Measurements from ENCODE around the gene C1orf21. TPM values are rescaled to one million over a fixed set of nuclear protein-coding genes. Genes with fewer than 3 reads are reported as not detected.
A peak's percentile ranks its signal among the peaks of the same experiment; 100 is the strongest.

The C1orf21 gene
- polyA plus RNA-seq, 1 donor from 2014 or later: 1.7 TPM

DNA sequence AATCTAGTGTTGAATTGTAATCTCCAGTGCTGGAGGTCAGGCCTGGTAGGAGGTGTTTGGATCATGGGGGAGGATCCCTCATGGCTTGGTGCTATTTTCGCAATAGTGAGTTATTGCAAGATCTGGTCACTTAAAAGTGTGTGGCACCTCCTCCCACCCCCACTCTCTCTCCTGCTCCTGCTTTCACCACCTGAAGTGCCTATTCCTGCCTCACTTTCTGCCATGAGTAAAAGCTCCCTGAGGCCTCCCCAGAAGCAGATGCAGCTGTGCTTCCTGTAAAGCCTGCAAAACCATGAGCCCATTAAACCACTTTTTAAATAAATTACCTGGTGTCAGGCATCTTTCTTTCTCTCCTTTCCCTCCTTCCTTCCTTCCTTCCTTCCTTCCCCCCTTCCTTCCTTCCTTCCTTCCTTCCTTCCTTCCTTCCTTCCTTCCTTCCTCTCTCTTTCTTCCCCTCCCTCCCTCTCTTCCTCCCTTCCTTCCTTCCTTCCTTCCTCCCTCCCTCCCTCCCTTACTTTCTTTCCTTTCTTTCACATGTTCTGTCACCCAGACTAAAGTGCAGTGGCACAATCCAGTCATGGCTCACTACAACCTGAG, 172.4 kb downstream of the C1orf21 start:
- Mint-ChIP-seq H3K27ac (no peak overlapping the region), H3K36me3 (no peaks in the 10 kb centered on the region), H3K9me3 (peaks cover 0 to 4% (median 0%) of the 10 kb centered on the region in 3 donors), H3K27me3 (peaks cover 7% of the 10 kb centered on the region), H3K4me3 (no peak overlapping the region), H3K4me1 (no peaks in the 10 kb centered on the region)

DNA sequence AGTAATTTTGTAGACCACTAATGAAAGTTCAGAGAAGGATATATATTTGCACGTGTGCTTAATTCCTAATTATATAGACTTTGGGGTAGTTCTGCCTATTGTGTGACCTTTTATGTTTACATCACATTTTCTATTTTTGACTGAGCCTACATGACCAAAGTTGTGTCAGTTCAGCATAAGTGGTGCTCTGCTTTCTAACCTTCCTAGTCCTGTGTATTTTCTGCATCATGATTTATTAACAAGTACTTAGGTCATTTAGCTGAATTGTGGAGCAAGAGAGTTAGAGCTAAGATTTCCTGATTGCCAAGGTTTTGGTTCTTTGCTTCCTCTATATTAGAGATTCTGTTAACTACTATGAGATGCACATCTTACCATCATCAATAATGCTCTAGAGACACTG, 176.0 kb downstream of the C1orf21 start:
- H3K27ac Mint-ChIP-seq: no peak overlapping the region
- H3K4me1 Mint-ChIP-seq: no peaks in the 10 kb centered on the region
- H3K4me3 Mint-ChIP-seq: no peak overlapping the region
- no peaks in the 10 kb centered on the region for H3K9me3 Mint-ChIP-seq
- no peaks in the 10 kb centered on the region for H3K36me3 Mint-ChIP-seq
- H3K27me3 Mint-ChIP-seq: peaks cover 3% of the 10 kb centered on the region

DNA sequence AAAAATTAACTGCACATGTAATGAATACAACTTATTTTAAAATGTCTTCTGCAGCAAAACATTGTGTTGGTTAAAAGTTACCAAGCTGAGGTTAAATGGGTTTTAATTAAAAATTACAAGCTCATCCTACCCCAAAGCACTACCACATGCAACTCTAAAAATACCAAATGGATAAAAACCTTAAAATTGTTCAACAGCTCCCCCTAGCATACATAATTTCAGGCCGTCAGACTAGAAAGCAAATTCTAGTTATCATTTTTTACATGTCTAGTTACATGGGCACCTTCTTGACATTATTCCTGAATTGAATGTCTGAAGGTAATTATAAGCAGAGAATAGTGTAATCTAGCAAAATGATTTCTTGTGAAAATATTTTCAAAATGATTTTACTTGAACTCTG, 176.5 kb downstream of the C1orf21 start:
- H3K36me3 Mint-ChIP-seq: no peaks in the 10 kb centered on the region
- no peak overlapping the region for H3K27ac Mint-ChIP-seq
- H3K27me3 Mint-ChIP-seq: peaks cover 3% of the 10 kb centered on the region
- no peaks in the 10 kb centered on the region for H3K9me3 Mint-ChIP-seq
- no peaks in the 10 kb centered on the region for H3K4me1 Mint-ChIP-seq
- no peak overlapping the region for H3K4me3 Mint-ChIP-seq

DNA sequence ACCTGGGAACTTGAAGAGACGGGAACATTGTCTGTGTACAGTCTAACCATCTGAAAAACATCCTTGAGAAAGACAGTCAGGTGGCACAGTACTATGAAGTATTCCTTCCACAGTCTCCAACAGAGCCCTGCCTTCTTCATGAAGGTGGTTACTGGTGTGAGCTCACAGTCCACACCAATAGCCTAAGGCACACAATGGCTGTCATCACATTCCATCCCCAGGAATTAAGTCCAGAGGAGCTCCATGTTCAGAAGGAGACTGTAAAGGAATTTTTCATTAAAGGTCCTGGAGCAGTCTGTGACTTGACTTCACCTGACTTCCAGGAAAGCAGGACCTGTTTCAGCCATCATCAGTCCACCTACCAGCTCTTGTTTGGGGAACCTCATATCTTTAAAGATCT, 180.2 kb downstream of the C1orf21 start:
- H3K36me3 Mint-ChIP-seq: no peaks in the 10 kb centered on the region
- no peaks in the 10 kb centered on the region for H3K4me1 Mint-ChIP-seq
- H3K27me3 Mint-ChIP-seq: peaks cover 6% of the 10 kb centered on the region

DNA sequence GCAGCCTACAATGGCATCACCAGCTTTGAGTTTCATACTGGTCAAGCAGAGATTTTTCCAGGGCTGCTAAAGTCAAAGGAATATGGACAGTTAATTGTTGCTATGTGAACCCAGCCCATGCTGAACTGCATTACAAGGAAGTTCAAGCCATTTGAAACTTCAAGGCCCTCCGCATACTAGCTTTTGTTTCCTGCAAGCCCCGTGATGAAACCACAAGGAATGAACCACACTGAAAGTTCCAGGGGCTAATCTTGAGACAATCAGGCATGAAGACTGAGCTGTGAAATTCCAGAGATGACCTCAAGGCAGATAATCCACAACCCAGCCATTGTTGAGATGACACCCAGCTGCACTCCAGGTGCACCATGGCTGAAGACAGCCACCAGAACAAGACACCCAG, 180.8 kb downstream of the C1orf21 start:
- Mint-ChIP-seq H3K9me3 (peaks cover 0 to 1% (median 0%) of the 10 kb centered on the region in 3 donors), H3K27me3 (peaks cover 6% of the 10 kb centered on the region), H3K27ac (no peak overlapping the region), H3K4me1 (no peaks in the 10 kb centered on the region), H3K4me3 (no peak overlapping the region), H3K36me3 (no peaks in the 10 kb centered on the region)

More for the DNA sequence above, 180.2 kb downstream of the C1orf21 start:
- Mint-ChIP-seq H3K27ac (no peak overlapping the region), H3K9me3 (peaks cover 0 to 1% (median 0%) of the 10 kb centered on the region in 3 donors), H3K4me3 (no peak overlapping the region)

DNA sequence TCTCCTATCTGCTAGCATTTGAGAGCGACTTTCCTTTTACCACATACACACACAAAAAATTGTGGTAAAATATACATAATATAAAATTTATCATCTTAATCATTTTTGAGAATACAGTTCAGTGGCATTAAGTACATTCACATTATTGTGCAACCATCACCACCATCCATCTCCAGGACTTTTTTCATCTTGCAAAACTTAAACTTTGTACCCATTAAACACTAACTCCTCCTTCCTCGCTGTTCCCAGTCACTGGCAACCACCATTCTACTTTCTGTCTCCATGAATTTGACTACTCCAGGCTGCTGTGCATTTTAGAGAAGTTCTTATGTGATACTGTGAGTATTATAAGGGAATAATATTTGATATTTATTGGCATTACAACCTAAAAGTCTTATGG, 181.3 kb downstream of the C1orf21 start:
- Mint-ChIP-seq H3K9me3 (peaks cover 0 to 1% (median 0%) of the 10 kb centered on the region in 3 donors), H3K4me1 (no peaks in the 10 kb centered on the region), H3K36me3 (no peaks in the 10 kb centered on the region), H3K27me3 (peaks cover 6% of the 10 kb centered on the region), H3K4me3 (no peak overlapping the region), H3K27ac (no peak overlapping the region)

- Mint-ChIP-seq H3K27ac (no peak overlapping the region), H3K36me3 (no peaks in the 10 kb centered on the region), H3K4me1 (no peaks in the 10 kb centered on the region), H3K9me3 (peaks cover 0 to 1% (median 0%) of the 10 kb centered on the region in 3 donors), H3K27me3 (peaks cover 6% of the 10 kb centered on the region), H3K4me3 (no peak overlapping the region)
These were observed 182.3 kb downstream of the C1orf21 start for GRCh38 chr1:184569106-184569505.

DNA sequence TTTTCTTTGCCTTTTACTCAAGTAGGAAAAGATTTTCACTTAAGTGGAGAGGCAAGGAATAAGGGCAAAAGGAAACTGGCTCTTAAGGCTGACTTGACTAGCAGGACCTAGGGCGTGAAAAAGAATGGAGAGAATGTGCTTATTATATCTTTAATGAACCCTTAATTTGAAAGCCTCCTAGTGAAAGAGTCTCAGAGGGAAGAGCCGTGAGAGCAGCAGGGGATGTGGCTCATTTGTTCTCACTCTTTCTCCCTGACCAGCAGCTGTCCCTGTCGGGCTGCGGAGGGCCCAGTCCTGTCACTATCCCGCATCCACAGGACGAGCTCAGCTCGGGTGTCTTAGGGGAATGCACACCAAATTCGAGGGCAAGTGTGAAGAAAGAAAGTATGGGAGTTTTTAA, 187.8 kb downstream of the C1orf21 start:
- no peaks in the 10 kb centered on the region for H3K36me3 Mint-ChIP-seq
- H3K9me3 Mint-ChIP-seq: peaks cover 0 to under 1% (median 0%) of the 10 kb centered on the region in 3 donors
- no peak overlapping the region for H3K4me3 Mint-ChIP-seq
- no peak overlapping the region for H3K27ac Mint-ChIP-seq
- no peaks in the 10 kb centered on the region for H3K4me1 Mint-ChIP-seq
- H3K27me3 Mint-ChIP-seq: no peaks in the 10 kb centered on the region

DNA sequence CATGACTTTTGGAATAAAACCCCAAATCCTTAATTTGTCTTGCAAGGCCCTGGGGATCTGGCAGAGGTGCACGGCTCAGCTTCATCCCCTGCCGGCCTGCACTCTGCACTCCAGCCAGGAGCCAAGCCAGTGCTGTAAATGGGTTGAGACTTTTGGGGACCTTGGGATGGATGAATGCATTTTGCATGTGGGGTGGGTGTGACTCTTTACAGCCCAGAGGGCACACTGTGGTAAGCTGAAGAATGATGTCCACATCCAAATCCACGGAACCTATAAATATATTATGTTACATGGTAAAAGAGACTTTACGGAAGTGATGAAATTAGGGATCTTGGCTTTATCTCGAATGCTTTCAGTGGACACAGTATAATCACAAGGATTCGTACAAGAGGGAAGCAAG, 190.0 kb downstream of the C1orf21 start:
- H3K36me3 Mint-ChIP-seq: no peaks in the 10 kb centered on the region
- H3K27me3 Mint-ChIP-seq: no peaks in the 10 kb centered on the region
- H3K4me1 Mint-ChIP-seq: no peaks in the 10 kb centered on the region
- peaks cover 0 to 7% (median 0%) of the 10 kb centered on the region in 3 donors for H3K9me3 Mint-ChIP-seq
- no peak overlapping the region for H3K4me3 Mint-ChIP-seq
- no peak overlapping the region for H3K27ac Mint-ChIP-seq

GRCh38 chr1:184577319-184577718, 190.5 kb downstream of the C1orf21 start:
- Mint-ChIP-seq H3K9me3 (peaks cover 0 to 7% (median 0%) of the 10 kb centered on the region in 3 donors), H3K4me3 (no peak overlapping the region), H3K4me1 (no peaks in the 10 kb centered on the region), H3K36me3 (no peaks in the 10 kb centered on the region), H3K27me3 (no peaks in the 10 kb centered on the region), H3K27ac (no peak overlapping the region)

- peaks cover 0 to 11% (median 5%) of the 10 kb centered on the region in 3 donors for H3K9me3 Mint-ChIP-seq
- H3K4me3 Mint-ChIP-seq: no peak overlapping the region
- H3K27ac Mint-ChIP-seq: no peak overlapping the region
- no peaks in the 10 kb centered on the region for H3K4me1 Mint-ChIP-seq
- no peaks in the 10 kb centered on the region for H3K27me3 Mint-ChIP-seq
- H3K36me3 Mint-ChIP-seq: no peaks in the 10 kb centered on the region
These were observed 195.6 kb downstream of the C1orf21 start for GRCh38 chr1:184582411-184582810.

DNA sequence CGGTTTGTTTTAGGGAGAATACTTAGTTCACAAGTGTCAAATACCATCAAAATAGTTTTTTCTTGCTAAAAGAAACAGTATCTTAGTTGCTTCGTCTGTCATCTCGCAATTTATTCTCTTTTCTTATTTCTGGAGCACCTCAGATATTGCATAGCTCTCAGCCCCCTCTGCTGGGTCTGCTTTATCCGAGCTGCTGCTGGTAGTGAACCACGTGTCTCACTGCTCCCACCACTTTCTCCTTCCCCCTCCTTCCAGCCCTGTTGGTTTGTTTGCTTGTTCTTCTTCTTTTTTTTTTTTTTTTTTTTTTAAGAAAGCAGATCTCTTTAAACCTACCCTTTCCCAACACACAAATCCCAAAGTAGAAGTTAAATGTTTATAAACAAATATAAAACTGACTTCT, 197.0 kb downstream of the C1orf21 start:
- Mint-ChIP-seq H3K4me1 (no peaks in the 10 kb centered on the region), H3K36me3 (no peaks in the 10 kb centered on the region)

DNA sequence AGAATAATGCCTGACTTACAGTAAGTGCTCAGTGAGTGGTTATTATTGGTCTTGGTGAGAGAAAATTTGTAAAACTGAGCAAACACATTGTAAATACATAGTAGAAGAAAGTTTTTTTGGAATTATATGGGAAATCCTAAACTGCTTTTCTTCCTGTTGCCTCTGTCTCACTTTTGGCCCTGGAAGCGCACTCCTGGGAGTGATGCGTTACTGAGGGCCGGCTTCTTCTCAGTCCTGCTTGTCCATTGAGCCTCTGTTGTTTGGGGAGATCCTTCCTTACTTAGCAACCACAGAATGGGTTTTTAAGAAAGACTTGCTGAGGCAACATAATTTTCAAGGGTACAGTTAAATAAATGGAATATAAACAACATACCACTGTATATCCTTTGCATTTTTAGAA, 201.9 kb downstream of the C1orf21 start:
- Mint-ChIP-seq H3K36me3 (no peaks in the 10 kb centered on the region), H3K9me3 (peaks cover 0 to 6% (median 5%) of the 10 kb centered on the region in 3 donors), H3K4me3 (no peak overlapping the region), H3K4me1 (no peaks in the 10 kb centered on the region), H3K27me3 (no peaks in the 10 kb centered on the region), H3K27ac (peak overlapping the region in 1 of 3 donors; percentile 33)

More for the DNA sequence above, 197.0 kb downstream of the C1orf21 start:
- H3K4me3 Mint-ChIP-seq: no peak overlapping the region
- peaks cover 0 to 11% (median 5%) of the 10 kb centered on the region in 3 donors for H3K9me3 Mint-ChIP-seq
- no peaks in the 10 kb centered on the region for H3K27me3 Mint-ChIP-seq
- no peak overlapping the region for H3K27ac Mint-ChIP-seq

DNA sequence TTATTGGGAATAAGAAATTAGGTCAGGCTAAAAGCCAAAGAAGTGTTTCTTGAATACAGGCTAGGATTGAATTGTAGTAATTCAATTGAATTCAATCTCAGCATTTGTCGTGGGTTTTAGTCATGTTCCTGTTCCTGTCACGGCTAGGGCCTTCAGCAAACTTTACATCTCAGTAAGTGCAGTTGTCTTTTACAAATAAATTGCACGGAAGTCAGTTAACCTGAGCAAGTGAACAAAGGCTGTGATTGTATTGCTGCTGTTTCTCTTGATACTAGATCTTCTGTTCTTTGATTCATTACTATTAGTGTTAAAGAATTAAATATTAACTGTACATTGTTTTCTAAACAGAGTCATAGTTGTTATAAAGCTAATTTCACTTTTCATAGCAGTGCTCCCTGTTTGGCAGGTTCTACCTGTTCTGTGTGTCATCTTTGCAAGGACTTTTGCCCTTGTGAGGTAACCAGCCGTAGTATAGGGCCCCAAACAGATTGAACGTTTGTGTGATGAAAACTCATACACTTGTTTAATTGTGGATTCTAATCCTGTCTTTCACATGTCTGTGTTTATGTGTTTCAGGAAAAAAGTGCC, 203.4 kb downstream of the C1orf21 start:
- no peak overlapping the region for H3K27ac Mint-ChIP-seq
- no peaks in the 10 kb centered on the region for H3K36me3 Mint-ChIP-seq
- no peaks in the 10 kb centered on the region for H3K4me1 Mint-ChIP-seq
- no peaks in the 10 kb centered on the region for H3K27me3 Mint-ChIP-seq
- peaks cover 0 to 6% (median 5%) of the 10 kb centered on the region in 3 donors for H3K9me3 Mint-ChIP-seq
- no peak overlapping the region for H3K4me3 Mint-ChIP-seq

GRCh38 chr1:184593597-184593996, 206.8 kb downstream of the C1orf21 start:
- H3K4me3 Mint-ChIP-seq: no peak overlapping the region
- peaks cover 0 to 2% (median 0%) of the 10 kb centered on the region in 3 donors for H3K9me3 Mint-ChIP-seq
- peaks cover 1% of the 10 kb centered on the region for H3K36me3 Mint-ChIP-seq
- no peaks in the 10 kb centered on the region for H3K27me3 Mint-ChIP-seq
- no peaks in the 10 kb centered on the region for H3K4me1 Mint-ChIP-seq
- H3K27ac Mint-ChIP-seq: no peak overlapping the region

DNA sequence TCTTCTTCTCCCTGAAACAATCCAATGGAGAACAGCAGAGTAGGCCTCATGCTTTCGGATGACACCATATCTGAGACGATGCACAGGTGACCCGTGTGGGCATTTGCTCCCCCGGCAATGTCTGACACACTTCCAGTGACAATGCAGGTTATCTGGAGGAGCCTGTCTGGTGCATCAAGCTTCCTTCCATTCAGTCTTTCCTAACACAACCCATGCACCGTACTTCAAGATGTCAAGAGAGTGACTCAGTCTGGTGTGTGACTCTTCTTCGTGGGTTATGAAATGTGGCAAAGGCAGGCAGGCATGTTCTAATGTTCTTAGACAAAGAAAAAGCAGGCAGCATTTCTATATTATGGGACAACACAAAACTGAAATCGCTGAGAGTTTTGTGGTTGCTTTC, 208.8 kb downstream of the C1orf21 start:
- Mint-ChIP-seq H3K9me3 (peaks cover 0 to 2% (median 0%) of the 10 kb centered on the region in 3 donors), H3K27ac (no peak overlapping the region), H3K4me3 (no peak overlapping the region), H3K27me3 (no peaks in the 10 kb centered on the region), H3K4me1 (no peaks in the 10 kb centered on the region), H3K36me3 (peaks cover 1% of the 10 kb centered on the region)

All from IgD-negative memory B cell (primary cell).